IMR-90 (cell line): ENCODE data around the gene ANO4. TPM values are rescaled to one million over a fixed set of nuclear protein-coding genes. Genes with fewer than 3 reads are reported as not detected.
A peak's percentile ranks its signal among the peaks of the same experiment; 100 is the strongest.

Source experiments
- ATAC-seq: fragments of 200-7000 bp; cut with Tn5 transposase; 2 replicates; pipeline ENCODE4 v1.9.1; 2020; ENCODE audit warnings: low read depth, mild to moderate bottlenecking, moderate library complexity
- BruUV-seq: library from RNA; stranded (reverse); fragments of 400-500 nt; replicated peaks from 2 replicates; lab custom pipeline; 2021; lab: Mats Ljungman, UMichigan
- CTCF ChIA-PET: fragments of 300-600 bp; formaldehyde crosslinking; extraction: SDS; loops from one replicate; lab custom pipeline; 2021; ENCODE audit warnings: antibody characterized with exemption; lab: Yijun Ruan, JAX
- POLR2A ChIA-PET: fragments of 300-600 bp; sonication (Branson Sonifier 250); formaldehyde crosslinking; loops from one replicate; lab custom pipeline; 2022; ENCODE audit warnings: antibody characterized with exemption; ENCODE audit not compliant: unreplicated experiment; lab: Charles Lee
- DNase-seq: peaks from one replicate; pipeline ENCODE4 v3.0.0; 2013
- H2AFZ ChIP-seq: replicated peaks from 2 replicates; pipeline ENCODE3; 2013; ENCODE audit warnings: low read length, mild to moderate bottlenecking; ENCODE audit not compliant: poor library complexity
- H2AK5ac ChIP-seq: 2 replicates; pipeline ENCODE4 v1.6.1; 2013; ENCODE audit warnings: low read depth, low read length, inconsistent platforms
- H2AK9ac ChIP-seq: replicated peaks from 2 replicates; pipeline ENCODE3; 2013; ENCODE audit warnings: mild to moderate bottlenecking, low read depth, low read length, moderate library complexity; ENCODE audit not compliant: poor library complexity
- H2BK120ac ChIP-seq: 2 replicates; pipeline ENCODE4 v1.6.1; 2013; ENCODE audit warnings: low read depth, low read length, inconsistent platforms
- H2BK15ac ChIP-seq: 3 replicates; pipeline ENCODE4 v1.6.1; 2013; ENCODE audit warnings: low read depth, low read length, inconsistent platforms
- H2BK20ac ChIP-seq: 2 replicates; pipeline ENCODE4 v1.6.1; 2013; ENCODE audit warnings: low read depth, mild to moderate bottlenecking, inconsistent platforms, low read length, moderate library complexity
- H2BK5ac ChIP-seq: 2 replicates; pipeline ENCODE4 v1.6.1; 2013; ENCODE audit warnings: mild to moderate bottlenecking, low read depth, low read length, inconsistent platforms; ENCODE audit not compliant: poor library complexity, severe bottlenecking
- H3K14ac ChIP-seq: replicated peaks from 2 replicates; pipeline ENCODE4 v1.6.1; 2013; ENCODE audit warnings: low read depth, low read length, inconsistent platforms
- H3K18ac ChIP-seq: 2 replicates; pipeline ENCODE4 v1.6.1; 2013; ENCODE audit warnings: low read depth, low read length, control low read depth
- H3K23ac ChIP-seq: 2 replicates; pipeline ENCODE4 v1.6.1; 2013; ENCODE audit warnings: low read depth, low read length, inconsistent platforms
- H3K27ac ChIP-seq: 2 replicates; pipeline ENCODE4 v1.5.1; 2013; ENCODE audit warnings: mild to moderate bottlenecking, control low read depth, low read length; ENCODE audit not compliant: insufficient read depth
- H3K27me3 ChIP-seq: 2 replicates; pipeline ENCODE4 v1.6.1; 2013; ENCODE audit warnings: low read length; ENCODE audit not compliant: control insufficient read depth, insufficient read depth
- H3K36me3 ChIP-seq: 2 replicates; pipeline ENCODE4 v1.6.1; 2013; ENCODE audit warnings: low read length, mixed read lengths; ENCODE audit not compliant: control insufficient read depth, insufficient read depth
- H3K4ac ChIP-seq: 2 replicates; pipeline ENCODE4 v1.6.1; 2013; ENCODE audit warnings: low read depth, low read length, inconsistent platforms
- H3K4me1 ChIP-seq: 2 replicates; pipeline ENCODE4 v1.6.1; 2013; ENCODE audit warnings: low read length, mixed read lengths; ENCODE audit not compliant: control insufficient read depth, insufficient read depth
- H3K4me2 ChIP-seq: 2 replicates; pipeline ENCODE4 v1.6.1; 2013; ENCODE audit warnings: low read depth, mild to moderate bottlenecking, control low read depth, low read length, moderate library complexity
- H3K4me3 ChIP-seq: 2 replicates; pipeline ENCODE4 v1.5.1; 2013; ENCODE audit warnings: low read depth, mild to moderate bottlenecking, control low read depth, low read length, moderate library complexity; ENCODE audit not compliant: insufficient read depth
- H3K56ac ChIP-seq: 2 replicates; pipeline ENCODE4 v1.6.1; 2013; ENCODE audit warnings: low read length, inconsistent platforms; ENCODE audit not compliant: insufficient read depth; ENCODE audit errors: extremely low read depth
- H3K79me1 ChIP-seq, 2 experiments: 2 replicates each; pipeline ENCODE4 v1.6.1; 2013; ENCODE audit warnings: low read length in 2 of 2, inconsistent platforms in 1 of 2, low read depth in 1 of 2
- H3K9ac ChIP-seq: 2 replicates; pipeline ENCODE4 v1.6.1; 2013; ENCODE audit warnings: low read depth, low read length, control low read depth
- H3K9me1 ChIP-seq: 2 replicates; pipeline ENCODE4 v1.6.1; 2013; ENCODE audit warnings: low read length, inconsistent platforms; ENCODE audit not compliant: insufficient read depth
- H3K9me3 ChIP-seq: 2 replicates; pipeline ENCODE4 v1.6.1; 2013; ENCODE audit warnings: low read length; ENCODE audit not compliant: control insufficient read depth, insufficient read depth
- H4K20me1 ChIP-seq: 2 replicates; pipeline ENCODE4 v1.6.1; 2013; ENCODE audit warnings: low read length, inconsistent platforms; ENCODE audit not compliant: insufficient read depth
- H4K5ac ChIP-seq: 2 replicates; pipeline ENCODE4 v1.6.1; 2013; ENCODE audit warnings: mild to moderate bottlenecking, low read depth, low read length, control low read depth
- H4K8ac ChIP-seq, 2 experiments: 2 replicates each; pipeline ENCODE4 v1.6.1; 2013; ENCODE audit warnings: low read depth in 2 of 2, low read length in 2 of 2, control low read depth in 1 of 2, inconsistent platforms in 1 of 2
- H4K91ac ChIP-seq: 2 replicates; pipeline ENCODE4 v1.6.1; 2013; ENCODE audit warnings: low read depth, low read length, inconsistent platforms; ENCODE audit not compliant: insufficient read depth
- MAFK ChIP-seq: IDR thresholded peaks from 2 replicates; pipeline ENCODE4 v1.6.1; 2012; ENCODE audit warnings: low read depth, low read length, improper control_type of control experiment
- RAD21 ChIP-seq: IDR thresholded peaks from 2 replicates; pipeline ENCODE4 v1.6.1; 2012; ENCODE audit warnings: low read length, improper control_type of control experiment
- WGBS, 2 experiments: methylation state at CpG; one replicate each; pipeline versions ENCODE4 v1.1.5 to v1.1.7; 2013; ENCODE audit warnings: missing lambda C conversion rate in 2 of 2; ENCODE audit not compliant: insufficient read length in 1 of 2; ENCODE audit errors: extremely low coverage in 2 of 2; 5-methylcytosine and 5-hydroxymethylcytosine counted together
- dilution Hi-C: fragments of 300-500 bp; cut with HindIII; formaldehyde crosslinking; loops from one replicate; pipeline ENCODE4 v1.14.3; 2018; ENCODE audit warnings: low sequenced_read_pairs; ENCODE audit not compliant: unreplicated experiment
- in situ Hi-C: fragments of 300-500 bp; cut with MboI; formaldehyde crosslinking; loops from 3 replicates; pipeline ENCODE4 v1.14.3; 2019; ENCODE audit warnings: low sequenced_read_pairs, inconsistent platforms, mixed read lengths
- intact Hi-C: fragments of 100-400 bp; cut with micrococcal nuclease; formaldehyde crosslinking; loops from 2 replicates; pipeline ENCODE4 v1.10.0; 2022
- polyA plus RNA-seq, 3 experiments: library from polyadenylated mRNA; depleted of rRNA; stranded (reverse); fragments of >200 nt; gene quantifications; 2 replicates each; pipeline ENCODE4 v1.2.3, GENCODE V29; 2012; ENCODE audit warnings: low replicate concordance in 1 of 3
- total RNA-seq: library from RNA; depleted of rRNA; stranded (reverse); fragments of >200 nt; gene quantifications from 2 replicates; pipeline ENCODE4 v1.2.3, GENCODE V29; 2012

Gene ANO4
- total and polyA plus RNA-seq, 2 of the 4 experiments (the other 2 are of a cell fraction) = 4.7 to 10.2 TPM

- H3K56ac ChIP-seq = no peak overlapping the region
- H2AK9ac ChIP-seq = no peak overlapping the region
- no peak overlapping the region for H3K14ac ChIP-seq
- H3K18ac ChIP-seq = no peak overlapping the region
- no peak overlapping the region for H2AK5ac ChIP-seq
- TF ChIP-seq RAD21 (no peak), MAFK (peak; percentile 92)
- no peak overlapping the region for H3K9ac ChIP-seq
- H3K4me1 ChIP-seq = no peaks in the 10 kb centered on the region
- H3K4me2 ChIP-seq = no peak overlapping the region
- H3K4ac ChIP-seq = no peak overlapping the region
- POLR2A ChIA-PET = no interaction called here
- H3K79me1 ChIP-seq = no peaks in the 10 kb centered on the region
- H3K9me1 ChIP-seq = no peaks in the 10 kb centered on the region
- no peak for DNase-seq
- no peak overlapping the region for H2BK120ac ChIP-seq
- no peak overlapping the region for H2BK15ac ChIP-seq
- in situ Hi-C loops (no loop called here), dilution Hi-C loops (no loop called here), intact Hi-C loops (no loop called here)
- no peak overlapping the region for H4K5ac ChIP-seq
- no peak overlapping the region for H3K27ac ChIP-seq
- CTCF ChIA-PET = interaction anchor here (0.6 kb wide), 1 partner anchor 268 kb away, joined by 3 read pairs; no protein-coding TSS in a partner anchor
- H3K27me3 ChIP-seq = no peaks in the 10 kb centered on the region
- no CpG with 5 or more reads among the region's 1 CpG for WGBS, 2 experiments
- peaks cover 5% of the 10 kb centered on the region for H3K36me3 ChIP-seq
- H4K20me1 ChIP-seq = no peaks in the 10 kb centered on the region
- no peaks in the 10 kb centered on the region for H3K9me3 ChIP-seq
- no peak overlapping the region for H2BK5ac ChIP-seq
- H3K4me3 ChIP-seq = no peak overlapping the region
- no peak overlapping the region for H3K23ac ChIP-seq
- no peak overlapping the region for H4K91ac ChIP-seq
- no peak for ATAC-seq
- H2AFZ ChIP-seq = no peak overlapping the region
- H4K8ac ChIP-seq = no peak overlapping the region
- H2BK20ac ChIP-seq = no peak overlapping the region
- no TSS peak for BruUV-seq
Measured at GRCh38 chr12:100976735-100977134, 182.2 kb downstream of the ANO4 start.
